Tibial nerve (tissue), 4 donors: Measurements from ENCODE around the gene GPRIN1.

Experiments used
- CTCF ChIP-seq, 5 experiments: fragments of 200-600 bp in 3 of 5; fragments of 450-650 bp in 2 of 5; sonication (generic) in 3 of 5; IDR thresholded peaks; one replicate each; pipeline ENCODE4 v1.5.1; 2016 to 2019; ENCODE audit warnings: antibody characterized with exemption in 5 of 5, mild to moderate bottlenecking in 3 of 5, moderate library complexity in 2 of 5
- EP300 ChIP-seq, 2 donors: sonication (generic); formaldehyde crosslinking; IDR thresholded peaks; one replicate each; pipeline ENCODE4 v1.6.1; 2017; ENCODE audit warnings: antibody characterized with exemption in 2 of 2, mild to moderate bottlenecking in 1 of 2
- POLR2A ChIP-seq, 2 donors: fragments of 450-650 bp; IDR thresholded peaks; one replicate each; pipeline ENCODE4 v1.6.1; 2017; ENCODE audit warnings: antibody characterized with exemption in 2 of 2, mild to moderate bottlenecking in 2 of 2, moderate library complexity in 2 of 2

GRCh38 chr5:176624938-176625337 lies 15.0 kb upstream of the GPRIN1 start:
- TF ChIP-seq CTCF (IDR thresholded peaks at IDR 0.05) (no peak), POLR2A (IDR thresholded peaks at IDR 0.05) (no peak), EP300 (IDR thresholded peaks at IDR 0.05) (no peak)
